Fibroblast of lung (primary cell): ENCODE measurements around the gene FAM13B.

ENCODE experiments used
- CTCF ChIP-seq, 2 donors: IDR thresholded peaks in 1 of 2; conservative IDR thresholded peaks in 1 of 2; 1 replicate in 1 of 2; 2 replicates in 1 of 2; pipeline ENCODE4 v1.5.1; 2011 to 2012; ENCODE audit warnings: low read length in 2 of 2, control low read depth in 1 of 2, inconsistent platforms in 1 of 2, low read depth in 1 of 2, mild to moderate bottlenecking in 1 of 2
- EZH2 ChIP-seq: IDR thresholded peaks from 2 replicates; pipeline ENCODE4 v1.5.1; 2012; ENCODE audit warnings: low read length, control low read depth, mild to moderate bottlenecking; ENCODE audit errors: missing control alignments

DNA sequence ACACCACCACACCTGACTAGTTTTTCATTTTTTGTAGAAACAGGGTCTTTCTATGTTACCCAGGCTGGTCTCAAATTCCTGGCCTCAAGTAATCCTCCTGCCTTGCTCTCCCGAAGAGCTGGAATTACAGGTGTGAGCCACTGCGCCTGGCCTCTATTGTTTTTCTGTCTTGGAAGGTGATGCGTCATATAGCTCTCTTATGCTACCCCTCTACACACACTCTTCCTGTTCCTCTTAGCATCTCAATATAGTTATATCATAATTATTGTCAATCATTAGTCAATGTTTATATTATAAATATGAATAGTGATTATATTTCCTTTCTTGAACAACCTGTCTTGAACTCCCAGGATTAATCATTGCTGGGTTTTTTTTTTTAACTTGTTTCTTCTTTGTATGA lies 136.3 kb downstream of the FAM13B start:
- TF ChIP-seq CTCF (conservative IDR thresholded peaks at IDR 0.05 in 1 of 2, IDR thresholded peaks at IDR 0.05 in 1 of 2; ENCODE audit: low read depth in 1 of 2, low read length in 2 of 2): no peak
- no peak for TF ChIP-seq EZH2
